MM.1S (cell line): Measurements from ENCODE around the gene THADA.

Experiments
- CTCF ChIP-seq: fragments of 300-600 bp; sonication (generic); IDR thresholded peaks from 2 replicates; pipeline ENCODE4 v1.5.1; 2016; ENCODE audit warnings: antibody characterized with exemption, low read length, mixed read lengths
- EZH2 ChIP-seq: fragments of 300-600 bp; sonication (generic); optimal IDR thresholded peaks from 2 replicates; pipeline ENCODE3; 2017; ENCODE audit warnings: low read depth, mild to moderate bottlenecking, antibody characterized with exemption, low read length, mixed read lengths
- EZH2phosphoT487 ChIP-seq: fragments of 300-600 bp; sonication (generic); IDR thresholded peaks from 2 replicates; pipeline ENCODE4 v1.6.1; 2018; ENCODE audit warnings: antibody characterized with exemption, low read length

- TF ChIP-seq EZH2 (no peak), CTCF (no peak), EZH2phosphoT487 (no peak)
Observed at GRCh38 chr2:43519643-43520221, 76.1 kb downstream of the THADA start.
